H1 (cell line): ENCODE measurements around the gene CPA2. TPM values are rescaled to one million over a fixed set of nuclear protein-coding genes. Genes with fewer than 3 reads are reported as not detected.

ENCODE experiments used
- CTCF ChIA-PET: fragments of 300-600 bp; sonication (Branson Sonifier 250); formaldehyde crosslinking; loops from one replicate; lab custom pipeline; 2021; ENCODE audit not compliant: partially characterized antibody; lab: Charles Lee
- POLR2A ChIA-PET: fragments of 300-600 bp; sonication (Branson Sonifier 250); formaldehyde crosslinking; loops from one replicate; lab custom pipeline; 2021; ENCODE audit warnings: inconsistent platforms; ENCODE audit not compliant: partially characterized antibody; lab: Charles Lee
- DNase-seq, 2 experiments: peaks; one replicate each; pipeline versions ENCODE4 v3.0.0 to v3.0.0-alpha.2; 2010 to 2022; ENCODE audit warnings: low spot score in 2 of 2, low read depth in 1 of 2, mixed read lengths in 1 of 2
- FAIRE-seq: peaks from 2 replicates; lab custom pipeline; 2011; peaks lifted over from hg19 to GRCh38; lab: Jason Lieb, UNC
- H2AFZ ChIP-seq: 2 replicates; pipeline ENCODE4 v1.8.1; 2012; ENCODE audit warnings: low read length, inconsistent platforms
- H2AK5ac ChIP-seq: 2 replicates; pipeline ENCODE4 v1.6.1; 2013; ENCODE audit warnings: low read depth, low read length
- H2BK120ac ChIP-seq: replicated peaks from 2 replicates; pipeline ENCODE3; 2013; ENCODE audit warnings: low read depth, low read length, inconsistent platforms
- H2BK12ac ChIP-seq: 2 replicates; pipeline ENCODE4 v1.6.1; 2013; ENCODE audit warnings: low read depth, low read length
- H2BK15ac ChIP-seq: 2 replicates; pipeline ENCODE4 v1.6.1; 2013; ENCODE audit warnings: low read length
- H2BK20ac ChIP-seq: 2 replicates; pipeline ENCODE4 v1.6.1; 2013; ENCODE audit warnings: low read length
- H2BK5ac ChIP-seq: 2 replicates; pipeline ENCODE4 v1.6.1; 2013; ENCODE audit warnings: low read depth, low read length
- H3K14ac ChIP-seq: 2 replicates; pipeline ENCODE4 v1.6.1; 2013; ENCODE audit warnings: inconsistent platforms; ENCODE audit not compliant: insufficient read length
- H3K18ac ChIP-seq: 2 replicates; pipeline ENCODE4 v1.6.1; 2013; ENCODE audit warnings: low read length; ENCODE audit errors: extremely low read depth
- H3K23ac ChIP-seq: 2 replicates; pipeline ENCODE4 v1.6.1; 2013; ENCODE audit warnings: inconsistent platforms; ENCODE audit not compliant: insufficient read length
- H3K23me2 ChIP-seq: 2 replicates; pipeline ENCODE4 v1.6.1; 2013; ENCODE audit warnings: low read depth, low read length
- H3K27ac ChIP-seq: 2 replicates; pipeline ENCODE4 v1.6.1; 2011; ENCODE audit warnings: low read depth, low read length, inconsistent platforms
- H3K27me3 ChIP-seq, 4 experiments: replicated peaks in 1 of 4; 1 replicate in 1 of 4; 2 replicates in 3 of 4; pipeline versions ENCODE4 v1.6.1 to v1.8.1; 2011 to 2013; ENCODE audit warnings: low read length in 3 of 4, mild to moderate bottlenecking in 3 of 4, inconsistent platforms in 2 of 4, mixed read lengths in 2 of 4, moderate library complexity in 1 of 4; ENCODE audit not compliant: control insufficient read depth in 3 of 4, insufficient read depth in 3 of 4; ENCODE audit errors: extremely low read depth in 1 of 4
- H3K36me3 ChIP-seq, 4 experiments: 2 replicates each; pipeline versions ENCODE4 v1.6.1 to v1.8.1; 2011 to 2013; ENCODE audit warnings: mild to moderate bottlenecking in 4 of 4, low read length in 3 of 4, moderate library complexity in 2 of 4, control low read depth in 1 of 4, inconsistent platforms in 1 of 4; ENCODE audit not compliant: insufficient read depth in 4 of 4, control insufficient read depth in 2 of 4
- H3K4ac ChIP-seq: replicated peaks from 2 replicates; pipeline ENCODE3; 2013; ENCODE audit warnings: low read length, low read depth, mixed read lengths, inconsistent platforms; ENCODE audit not compliant: insufficient read length
- H3K4me1 ChIP-seq, 4 experiments: replicated peaks in 1 of 4; 1 replicate in 1 of 4; 2 replicates in 3 of 4; pipeline versions ENCODE4 v1.6.1 to v1.8.1; 2011 to 2013; ENCODE audit warnings: low read length in 3 of 4, inconsistent platforms in 2 of 4, mixed read lengths in 1 of 4; ENCODE audit not compliant: insufficient read depth in 4 of 4, control insufficient read depth in 3 of 4
- H3K4me2 ChIP-seq, 2 experiments: 2 replicates each; pipeline versions ENCODE4 v1.6.1 to v1.8.1; 2011 to 2013; ENCODE audit warnings: low read depth in 2 of 2, low read length in 2 of 2, control low read depth in 1 of 2, inconsistent platforms in 1 of 2, mild to moderate bottlenecking in 1 of 2; ENCODE audit not compliant: insufficient read depth in 1 of 2
- H3K4me3 ChIP-seq, 4 experiments: fragments of 200-600, 300-600 bp in 1 of 4; sonication (generic), shearing (Covaris generic), sonication (Bioruptor Twin) in 1 of 4; 2 replicates each; pipeline versions ENCODE4 v1.5.1 to v1.8.1; 2011 to 2016; ENCODE audit warnings: low read length in 4 of 4, low read depth in 3 of 4, control low read depth in 2 of 4, inconsistent platforms in 2 of 4, mild to moderate bottlenecking in 2 of 4, mixed read lengths in 1 of 4, moderate library complexity in 1 of 4; ENCODE audit not compliant: insufficient read depth in 2 of 4; ENCODE audit errors: extremely low read depth in 1 of 4
- H3K56ac ChIP-seq: replicated peaks from 2 replicates; pipeline ENCODE3; 2013; ENCODE audit warnings: low read depth, mild to moderate bottlenecking, mixed read lengths, low read length, inconsistent platforms; ENCODE audit not compliant: insufficient read length
- H3K79me1 ChIP-seq: 2 replicates; pipeline ENCODE4 v1.6.1; 2013; ENCODE audit warnings: low read depth, low read length, control low read depth
- H3K79me2 ChIP-seq, 2 experiments: 2 replicates each; pipeline versions ENCODE4 v1.6.1 to v1.8.1; 2012 to 2013; ENCODE audit warnings: low read length in 2 of 2, mild to moderate bottlenecking in 2 of 2, inconsistent platforms in 1 of 2; ENCODE audit not compliant: insufficient read depth in 2 of 2, control insufficient read depth in 1 of 2
- H3K9ac ChIP-seq, 4 experiments: replicated peaks in 1 of 4; 1 replicate in 1 of 4; 2 replicates in 3 of 4; pipeline versions ENCODE4 v1.6.1 to v1.8.1; 2011 to 2013; ENCODE audit warnings: low read depth in 3 of 4, low read length in 3 of 4, control low read depth in 2 of 4, mild to moderate bottlenecking in 2 of 4, moderate library complexity in 2 of 4, inconsistent platforms in 1 of 4; ENCODE audit errors: extremely low read depth in 1 of 4
- H3K9me3 ChIP-seq, 2 experiments: 2 replicates each; pipeline versions ENCODE4 v1.6.1 to v1.8.1; 2012 to 2013; ENCODE audit warnings: mild to moderate bottlenecking in 2 of 2, moderate library complexity in 2 of 2, control low read depth in 1 of 2, inconsistent platforms in 1 of 2, low read depth in 1 of 2, low read length in 1 of 2, mixed read lengths in 1 of 2; ENCODE audit not compliant: insufficient read depth in 2 of 2
- H4K20me1 ChIP-seq, 2 experiments: replicated peaks in 1 of 2; 2 replicates each; pipeline versions ENCODE3 to v1.8.1; 2011 to 2013; ENCODE audit warnings: inconsistent platforms in 2 of 2, low read length in 2 of 2, mild to moderate bottlenecking in 1 of 2; ENCODE audit not compliant: insufficient read depth in 2 of 2, control insufficient read depth in 1 of 2
- H4K5ac ChIP-seq: 2 replicates; pipeline ENCODE4 v1.6.1; 2013; ENCODE audit warnings: low read length, low read depth, mixed read lengths, inconsistent platforms; ENCODE audit not compliant: insufficient read length
- H4K8ac ChIP-seq: 2 replicates; pipeline ENCODE4 v1.8.0; 2013; ENCODE audit warnings: mild to moderate bottlenecking, moderate library complexity, low read length, inconsistent platforms; ENCODE audit not compliant: insufficient read depth; ENCODE audit errors: extremely low read depth
- H4K91ac ChIP-seq: replicated peaks from 2 replicates; pipeline ENCODE3; 2013; ENCODE audit warnings: low read length, mixed read lengths, inconsistent platforms; ENCODE audit not compliant: insufficient read length
- SP2 ChIP-seq: IDR thresholded peaks from 2 replicates; pipeline ENCODE4 v1.6.1; 2012; ENCODE audit warnings: mild to moderate bottlenecking, low read length, inconsistent platforms
- SP4 ChIP-seq: IDR thresholded peaks from 2 replicates; pipeline ENCODE4 v1.6.1; 2012; ENCODE audit warnings: low read length, inconsistent platforms
- USF2 ChIP-seq: IDR thresholded peaks from 2 replicates; pipeline ENCODE4 v1.6.1; 2011; ENCODE audit warnings: low read length, improper control_type of control experiment
- WGBS, 2 experiments: shearing (Covaris generic) in 1 of 2; methylation state at CpG; one replicate each; pipeline versions ENCODE4 v1.1.6 to v1.1.7; 2013 to 2015; ENCODE audit warnings: low lambda C conversion rate in 2 of 2, mixed read lengths in 2 of 2, inconsistent platforms in 1 of 2, low coverage in 1 of 2, missing lambda C conversion rate in 1 of 2; ENCODE audit not compliant: insufficient replicate concordance in 2 of 2, insufficient coverage in 1 of 2, insufficient read length in 1 of 2; ENCODE audit errors: extremely low coverage in 1 of 2, missing lambda C conversion rate in 1 of 2; 5-methylcytosine and 5-hydroxymethylcytosine counted together
- polyA plus RNA-seq, 7 experiments: library from polyadenylated mRNA; depleted of rRNA in 3 of 7; stranded (reverse) in 5 of 7; unstranded in 2 of 7; fragments of >200 nt in 5 of 7; fragments of 200-250 nt in 2 of 7; gene quantifications; 1 replicate in 5 of 7; 2 replicates in 1 of 7; 4 replicates in 1 of 7; pipeline versions ENCODE4 v1.2.1 to v1.2.3, GENCODE V29; 2011 to 2013; ENCODE audit warnings: missing spikeins in 2 of 7, mixed read lengths in 2 of 7
- total RNA-seq: library from RNA; stranded (reverse); fragmentation: NEBNext Ultra II Directional; extraction: Animal tissue kit (Norgen Biotek cat#: 25700); gene quantifications from 2 replicates; pipeline ENCODE4 v1.2.1, GENCODE V29; 2021

CPA2 gene
- total and polyA plus RNA-seq, 2 of the 8 experiments (the other 6 are each of a cell fraction or from before 2014, with no cell fraction given), result 0.21 TPM; not detected in 1

DNA sequence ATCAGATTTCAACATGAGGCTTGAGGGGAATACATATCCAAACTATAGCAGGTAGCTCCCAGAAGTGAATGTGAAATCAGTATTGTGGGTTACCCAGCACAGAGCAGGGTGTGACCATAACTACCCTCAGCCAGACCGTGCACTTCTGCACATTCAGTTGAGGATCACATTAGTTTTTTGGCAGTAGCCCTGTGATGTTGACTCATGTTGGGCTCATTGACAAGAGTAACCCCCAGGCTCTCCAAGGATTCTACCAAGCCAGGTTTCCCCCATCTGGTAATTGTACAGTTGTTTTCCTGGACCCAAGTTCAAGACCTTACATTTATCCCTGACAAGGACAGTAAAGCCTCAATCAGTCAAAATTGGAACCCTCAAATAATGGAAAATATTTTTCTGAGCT is 14.6 kb downstream of the CPA2 start:
- DNase-seq, result no peak
- Histone ChIP-seq H3K23ac (no peak overlapping the region), H3K4me1 (no peaks in the 10 kb centered on the region), H3K9ac (no peak overlapping the region), H3K18ac (no peak overlapping the region), H4K20me1 (no peaks in the 10 kb centered on the region), H4K91ac (no peak overlapping the region), H2BK120ac (no peak overlapping the region), H3K36me3 (no peaks in the 10 kb centered on the region), H3K27me3 (no peaks in the 10 kb centered on the region), H2AK5ac (no peak overlapping the region), H3K9me3 (no peaks in the 10 kb centered on the region), H2BK5ac (no peak overlapping the region), H3K79me2 (no peaks in the 10 kb centered on the region), H4K5ac (no peak overlapping the region), H2BK15ac (no peak overlapping the region), H2BK20ac (no peak overlapping the region), H2AFZ (no peak overlapping the region), H4K8ac (no peak overlapping the region), H3K4me2 (no peak overlapping the region), H3K4ac (no peak overlapping the region), H3K14ac (no peak overlapping the region), H3K4me3 (no peak overlapping the region), H2BK12ac (no peak overlapping the region), H3K79me1 (no peaks in the 10 kb centered on the region), H3K56ac (no peak overlapping the region), H3K23me2 (peaks cover 1% of the 10 kb centered on the region; the same call in 1 of the 2 replicates)
- POLR2A ChIA-PET, result interaction anchor here (1.3 kb wide), 1 partner anchor 9 kb away, joined by 4 read pairs; no protein-coding TSS in a partner anchor
- 93% methylated on average over 1 of the region's 1 CpG; no CpG with 5 or more reads in 1 of the 2 experiments for WGBS, 2 experiments
- no peak for FAIRE-seq
- CTCF ChIA-PET, result no interaction called here
- TF ChIP-seq USF2 (no peak), SP4 (no peak), SP2 (no peak)
- TF ChIP-seq, all 59 proteins: peak for 0
- H3K27ac ChIP-seq, result no peak overlapping the region
